H1 (cell line): ENCODE results near the gene KCNK3. TPM values are rescaled to one million over a fixed set of nuclear protein-coding genes. Genes with fewer than 3 reads are reported as not detected.

ENCODE experiments used
- polyA plus RNA-seq, 7 experiments: library from polyadenylated mRNA; depleted of rRNA in 3 of 7; stranded (reverse) in 5 of 7; unstranded in 2 of 7; fragments of >200 nt in 5 of 7; fragments of 200-250 nt in 2 of 7; gene quantifications; 1 replicate in 5 of 7; 2 replicates in 1 of 7; 4 replicates in 1 of 7; pipeline versions ENCODE4 v1.2.1 to v1.2.3, GENCODE V29; 2011 to 2013; ENCODE audit warnings: missing spikeins in 2 of 7, mixed read lengths in 2 of 7
- total RNA-seq: library from RNA; stranded (reverse); fragmentation: NEBNext Ultra II Directional; extraction: Animal tissue kit (Norgen Biotek cat#: 25700); gene quantifications from 2 replicates; pipeline ENCODE4 v1.2.1, GENCODE V29; 2021
- TF ChIP-seq, protein P1 (sequence below), 3 experiments: IDR thresholded peaks; 1 replicate in 2 of 3; 2 replicates in 1 of 3; pipeline versions ENCODE4 v1.5.1 to v1.6.1; 2011; ENCODE audit warnings: low read length in 3 of 3, mild to moderate bottlenecking in 3 of 3, inconsistent platforms in 2 of 3, low read depth in 1 of 3, moderate library complexity in 1 of 3; ENCODE audit not compliant: insufficient read depth in 1 of 3; ENCODE audit errors: control extremely low read depth in 1 of 3

Gene KCNK3
- total and polyA plus RNA-seq, 2 of the 8 experiments (the other 6 are each of a cell fraction or from before 2014, with no cell fraction given): 0.29 to 0.30 TPM

DNA sequence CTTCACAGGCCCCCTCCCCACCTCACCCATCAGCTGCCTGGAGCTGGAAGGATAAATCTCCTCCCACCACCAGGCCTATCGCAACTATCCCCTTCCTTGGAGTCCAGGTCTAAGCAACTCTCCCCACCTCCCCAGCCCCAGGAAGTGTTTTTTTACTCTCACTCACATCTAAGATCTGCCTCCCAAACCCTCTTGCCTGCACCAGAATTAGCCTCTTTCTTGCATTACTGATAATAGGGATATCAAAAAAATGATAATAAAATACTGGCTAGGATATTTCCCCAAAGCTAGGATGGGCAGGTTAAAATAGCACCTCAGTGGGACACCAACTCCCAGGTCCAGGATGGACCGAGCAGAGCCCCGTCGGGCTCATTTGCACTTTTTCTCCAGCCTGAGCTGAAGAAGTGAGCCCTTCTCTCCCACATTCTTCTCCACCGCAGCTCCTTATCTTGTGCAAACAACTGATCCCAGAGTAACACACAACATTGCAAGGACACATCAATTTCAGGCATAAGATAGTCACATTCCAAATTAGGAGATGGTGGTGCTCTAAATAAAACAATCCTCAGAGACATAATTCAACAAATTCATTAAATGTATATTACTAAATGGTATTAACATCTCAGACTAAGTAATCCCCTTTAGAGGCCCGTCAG, 33.7 kb upstream of the KCNK3 start (continued):
- TF ChIP-seq, protein P1, sequence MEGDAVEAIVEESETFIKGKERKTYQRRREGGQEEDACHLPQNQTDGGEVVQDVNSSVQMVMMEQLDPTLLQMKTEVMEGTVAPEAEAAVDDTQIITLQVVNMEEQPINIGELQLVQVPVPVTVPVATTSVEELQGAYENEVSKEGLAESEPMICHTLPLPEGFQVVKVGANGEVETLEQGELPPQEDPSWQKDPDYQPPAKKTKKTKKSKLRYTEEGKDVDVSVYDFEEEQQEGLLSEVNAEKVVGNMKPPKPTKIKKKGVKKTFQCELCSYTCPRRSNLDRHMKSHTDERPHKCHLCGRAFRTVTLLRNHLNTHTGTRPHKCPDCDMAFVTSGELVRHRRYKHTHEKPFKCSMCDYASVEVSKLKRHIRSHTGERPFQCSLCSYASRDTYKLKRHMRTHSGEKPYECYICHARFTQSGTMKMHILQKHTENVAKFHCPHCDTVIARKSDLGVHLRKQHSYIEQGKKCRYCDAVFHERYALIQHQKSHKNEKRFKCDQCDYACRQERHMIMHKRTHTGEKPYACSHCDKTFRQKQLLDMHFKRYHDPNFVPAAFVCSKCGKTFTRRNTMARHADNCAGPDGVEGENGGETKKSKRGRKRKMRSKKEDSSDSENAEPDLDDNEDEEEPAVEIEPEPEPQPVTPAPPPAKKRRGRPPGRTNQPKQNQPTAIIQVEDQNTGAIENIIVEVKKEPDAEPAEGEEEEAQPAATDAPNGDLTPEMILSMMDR (IDR thresholded peaks at IDR 0.05; ENCODE audit: control extremely low read depth in 1 of 3, insufficient read depth in 1 of 3, low read depth in 1 of 3, low read length in 3 of 3): no peak
- TF ChIP-seq, all 59 proteins: peak for 0
